RCC 7860 (cell line): ENCODE measurements around the gene NLRP11.

Experiments
- DNase-seq: peaks from one replicate; pipeline ENCODE4 v3.0.0-alpha.2; 2015; ENCODE audit warnings: low spot score
- FAIRE-seq: peaks from 2 replicates; lab custom pipeline; 2012; peaks lifted over from hg19 to GRCh38; lab: Jason Lieb, UNC

NLRP11 gene

DNA sequence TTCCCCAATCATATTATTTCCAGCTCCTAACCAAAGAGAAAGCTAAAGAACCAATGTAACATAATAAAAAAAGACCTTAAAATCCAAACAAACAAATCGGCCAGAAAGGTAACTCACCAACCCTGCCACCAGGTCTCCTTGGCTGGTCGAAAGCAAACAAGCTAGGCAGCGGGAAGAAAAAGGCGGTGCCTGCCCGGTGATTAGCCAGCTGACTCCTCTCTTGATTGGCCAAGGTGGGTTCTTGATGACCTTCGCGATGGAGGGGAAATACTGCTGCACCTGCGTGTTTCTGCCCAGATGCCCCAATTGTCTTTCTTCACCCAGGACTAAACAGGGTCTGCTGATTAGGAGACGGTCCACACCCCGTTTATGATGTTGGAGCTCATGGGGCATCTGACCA lies at the start of gene NLRP11:
Gene NLRP11 (minus strand): TSS at position 154 of the 400 bp plus-strand sequence. CDS start 13,825 bp downstream, outside the sequence.
- DNase-seq (no peak), FAIRE-seq (no peak)

DNA sequence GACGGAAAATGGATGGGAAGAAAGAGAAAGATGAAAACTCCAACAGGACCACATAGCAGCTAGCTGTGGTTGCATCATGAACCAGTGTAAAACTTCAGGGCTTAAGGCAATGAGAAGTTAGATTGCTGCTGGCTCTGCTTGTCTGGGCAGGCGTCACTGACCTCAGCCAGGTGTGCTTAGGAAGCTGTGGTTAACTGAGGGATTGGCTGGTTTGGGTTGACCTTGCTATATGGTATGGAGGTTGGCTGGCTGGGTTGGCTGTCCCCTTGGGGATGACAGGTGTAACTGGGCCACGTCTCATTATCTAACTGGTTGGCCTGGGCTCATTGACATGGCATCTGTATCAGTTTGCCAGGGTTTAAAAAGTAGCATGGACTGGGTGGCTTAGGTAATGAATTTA lies 45.4 kb upstream of the NLRP11 start:
- FAIRE-seq (no peak), DNase-seq (no peak)

DNA sequence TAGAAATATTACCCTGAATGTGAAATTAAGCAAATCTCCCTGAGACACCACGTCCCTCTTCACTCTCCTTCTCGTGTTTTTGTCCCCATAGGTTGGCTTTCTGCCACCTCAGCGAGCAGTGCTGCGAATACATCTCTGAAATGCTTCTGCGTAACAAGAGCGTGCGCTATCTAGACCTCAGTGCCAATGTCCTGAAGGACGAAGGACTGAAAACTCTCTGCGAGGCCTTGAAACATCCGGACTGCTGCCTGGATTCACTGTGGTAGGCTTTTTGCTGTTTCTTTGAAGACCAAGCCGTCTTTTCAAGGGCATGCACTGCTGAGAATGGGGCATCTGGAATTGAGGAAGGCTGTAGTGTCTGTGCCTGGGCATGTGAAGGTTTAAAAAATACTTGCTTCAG lies 38.9 kb upstream of the NLRP11 start:
- FAIRE-seq, result no peak

DNA sequence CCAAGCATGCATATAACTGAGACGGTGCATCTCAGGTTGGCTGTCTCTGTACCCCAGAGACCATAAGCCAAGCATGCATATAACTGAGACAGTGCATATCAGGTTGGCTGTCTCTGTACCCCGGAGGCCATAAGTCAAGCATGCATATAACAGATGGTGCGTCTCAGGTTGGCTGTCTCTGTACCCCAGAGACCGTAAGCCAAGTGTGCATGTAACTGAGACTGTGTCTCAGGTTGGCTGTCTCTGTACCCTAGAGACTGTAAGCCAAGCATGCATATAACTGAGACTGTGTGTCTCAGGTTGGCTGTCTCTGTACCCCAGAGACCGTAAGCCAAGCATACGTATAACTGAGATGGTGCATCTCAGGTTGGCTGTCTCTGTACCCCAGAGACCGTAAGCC lies 35.3 kb upstream of the NLRP11 start:
- FAIRE-seq, result no peak
- DNase-seq, result no peak

More for the DNA sequence above, 38.9 kb upstream of the NLRP11 start:
- no peak for DNase-seq

DNA sequence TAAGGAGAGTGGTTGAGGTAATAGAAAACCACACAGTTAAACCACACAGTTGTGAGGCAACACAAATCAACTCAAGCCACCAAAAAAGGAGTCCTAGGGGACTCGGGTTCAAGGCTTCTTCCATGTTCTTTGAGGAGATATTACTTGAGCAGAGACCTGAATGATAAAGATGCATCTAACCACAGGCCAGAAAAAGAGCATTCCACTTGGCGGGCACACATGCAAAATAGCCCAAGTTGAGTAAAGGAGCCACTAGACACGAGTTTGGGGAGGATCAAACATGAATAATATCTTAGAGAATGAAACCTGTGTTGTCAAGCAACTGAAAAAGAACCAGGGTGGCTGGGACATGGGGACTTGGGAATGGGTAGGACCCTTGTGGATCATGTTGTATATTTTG lies 34.7 kb upstream of the NLRP11 start:
- DNase-seq (no peak), FAIRE-seq (no peak)

DNA sequence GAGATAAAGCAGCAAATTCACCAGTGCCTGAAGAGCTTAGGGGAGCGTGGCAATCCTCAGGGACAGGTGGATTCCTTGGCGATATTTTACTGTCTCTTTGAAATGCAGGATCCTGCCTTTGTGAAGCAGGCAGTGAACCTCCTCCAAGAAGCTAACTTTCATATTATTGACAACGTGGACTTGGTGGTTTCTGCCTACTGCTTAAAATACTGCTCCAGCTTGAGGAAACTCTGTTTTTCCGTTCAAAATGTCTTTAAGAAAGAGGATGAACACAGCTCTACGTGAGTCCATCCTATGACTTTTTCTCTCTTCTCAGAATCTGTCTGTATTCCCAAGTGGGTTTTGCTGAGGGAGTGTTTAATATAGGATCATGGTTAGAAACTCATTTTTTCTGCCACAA lies 27.2 kb upstream of the NLRP11 start:
- DNase-seq, result no peak
- no peak for FAIRE-seq

DNA sequence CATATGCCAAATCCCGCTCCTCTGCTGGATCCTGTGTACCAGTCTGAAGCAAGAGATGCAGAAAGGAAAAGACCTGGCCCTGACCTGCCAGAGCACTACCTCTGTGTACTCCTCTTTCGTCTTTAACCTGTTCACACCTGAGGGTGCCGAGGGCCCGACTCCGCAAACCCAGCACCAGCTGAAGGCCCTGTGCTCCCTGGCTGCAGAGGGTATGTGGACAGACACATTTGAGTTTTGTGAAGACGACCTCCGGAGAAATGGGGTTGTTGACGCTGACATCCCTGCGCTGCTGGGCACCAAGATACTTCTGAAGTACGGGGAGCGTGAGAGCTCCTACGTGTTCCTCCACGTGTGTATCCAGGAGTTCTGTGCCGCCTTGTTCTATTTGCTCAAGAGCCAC lies 26.6 kb upstream of the NLRP11 start:
- FAIRE-seq, result no peak
- no peak for DNase-seq

DNA sequence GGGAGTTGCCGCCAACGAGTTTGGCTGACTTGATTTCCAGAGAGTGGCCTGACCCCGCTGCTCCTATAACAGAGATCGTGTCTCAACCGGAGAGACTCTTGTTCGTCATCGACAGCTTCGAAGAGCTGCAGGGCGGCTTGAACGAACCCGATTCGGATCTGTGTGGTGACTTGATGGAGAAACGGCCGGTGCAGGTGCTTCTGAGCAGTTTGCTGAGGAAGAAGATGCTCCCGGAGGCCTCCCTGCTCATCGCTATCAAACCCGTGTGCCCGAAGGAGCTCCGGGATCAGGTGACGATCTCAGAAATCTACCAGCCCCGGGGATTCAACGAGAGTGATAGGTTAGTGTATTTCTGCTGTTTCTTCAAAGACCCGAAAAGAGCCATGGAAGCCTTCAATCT lies 26.2 kb upstream of the NLRP11 start:
- FAIRE-seq, result no peak
- DNase-seq, result no peak

DNA sequence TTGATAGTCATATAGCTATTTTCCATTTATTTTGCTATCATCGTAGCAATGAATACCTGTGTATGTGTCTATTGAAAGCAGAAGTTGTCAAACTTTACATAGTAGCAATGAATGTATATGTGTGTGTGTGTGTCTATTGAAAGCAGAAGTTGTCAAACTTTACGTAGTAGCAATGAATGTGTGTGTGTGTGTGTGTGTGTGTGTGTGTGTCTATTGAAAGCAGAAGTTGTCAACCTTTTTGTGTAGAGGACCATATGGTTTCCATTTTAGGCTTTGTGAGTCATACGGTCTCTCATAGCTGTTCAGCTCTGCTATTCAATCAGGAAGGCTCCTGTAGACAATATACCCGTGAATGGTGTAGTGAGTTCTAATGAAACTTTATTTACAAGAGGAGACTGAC lies 25.4 kb upstream of the NLRP11 start:
- FAIRE-seq, result no peak
- DNase-seq, result no peak

DNA sequence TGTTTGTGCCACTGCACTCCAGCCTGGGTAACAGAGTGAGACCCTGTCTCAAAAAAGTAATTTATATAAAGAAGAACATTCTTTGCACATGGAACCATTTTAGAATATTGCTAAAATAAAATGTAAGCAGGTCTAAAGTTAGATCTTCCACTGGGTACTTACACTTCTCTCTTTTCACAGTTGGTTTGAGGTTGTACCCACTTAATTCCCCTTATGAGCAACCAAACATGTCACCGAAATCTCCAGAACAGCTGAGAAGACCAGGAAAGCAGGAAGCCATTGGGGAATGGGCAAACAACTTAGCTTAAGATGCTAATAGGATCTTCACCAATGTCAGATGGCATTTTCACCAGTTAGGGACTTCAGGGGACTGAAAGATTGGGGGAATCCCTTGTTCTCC lies 23.4 kb upstream of the NLRP11 start:
- no peak for DNase-seq
- FAIRE-seq, result no peak

DNA sequence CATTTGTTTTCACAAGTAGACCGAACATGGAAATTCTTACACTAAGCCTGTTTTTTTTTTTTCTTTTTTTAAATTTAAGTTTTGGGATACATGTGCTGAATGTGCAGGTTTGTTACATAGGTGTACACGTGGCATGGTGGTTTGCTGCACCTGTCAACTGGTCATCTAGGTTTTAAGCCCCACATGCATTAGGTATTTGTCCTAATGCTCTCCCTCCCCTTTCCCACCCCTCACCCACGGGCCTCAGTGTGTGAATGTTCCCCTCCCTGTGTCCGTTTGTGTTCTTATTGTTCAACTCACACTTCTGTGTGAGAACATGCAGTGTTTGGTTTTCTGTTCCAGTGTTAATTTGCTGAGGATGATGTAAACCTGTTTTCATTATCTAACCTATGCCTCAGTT lies 7.1 kb upstream of the NLRP11 start:
- FAIRE-seq (no peak), DNase-seq (no peak)

DNA sequence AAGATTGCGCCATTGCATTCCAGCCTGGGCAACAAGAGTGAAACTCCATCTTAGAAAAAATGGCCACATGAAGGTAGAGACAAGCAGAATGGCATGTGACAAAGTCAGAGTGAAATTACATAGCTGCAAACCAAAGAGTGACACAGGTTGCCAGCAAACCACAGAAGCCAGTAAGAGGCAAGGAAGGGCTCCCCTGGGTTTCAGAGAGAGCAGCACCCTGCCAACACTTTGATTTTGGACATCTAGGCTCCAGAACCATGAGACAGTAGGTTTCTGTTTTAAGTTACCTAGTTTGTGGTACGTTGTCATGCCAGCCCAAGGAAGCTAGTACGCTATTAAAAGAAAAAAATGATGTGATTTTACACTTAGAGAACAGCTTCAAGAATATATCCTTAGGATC lies 6.5 kb upstream of the NLRP11 start:
- FAIRE-seq, result no peak
- no peak for DNase-seq

DNA sequence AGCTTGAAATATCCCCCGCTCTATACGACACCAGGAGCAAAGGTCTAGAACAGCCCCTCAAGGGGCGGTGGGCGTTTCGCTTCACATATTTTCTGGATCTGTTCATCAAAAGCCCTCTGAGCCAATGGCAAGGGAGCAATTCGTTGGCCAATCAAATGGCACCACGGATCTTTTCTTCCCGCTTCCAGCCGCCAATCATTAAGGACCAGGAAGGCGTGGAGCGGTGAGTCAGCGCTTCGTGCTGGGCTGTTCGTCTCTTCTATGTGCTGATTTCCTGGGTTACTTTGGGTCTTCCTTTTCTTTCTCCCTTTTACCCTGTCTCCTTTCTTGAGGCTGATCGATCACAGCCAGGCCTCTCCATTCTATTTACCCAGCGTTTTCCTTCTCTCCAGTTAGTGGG lies 4.5 kb upstream of the NLRP11 start, which contains the start of gene NLRP4:
Gene NLRP4 (plus strand): TSS at position 201 of the 400 bp plus-strand sequence. CDS start 15,541 bp downstream, outside the sequence.
- no peak for DNase-seq
- no peak for FAIRE-seq

DNA sequence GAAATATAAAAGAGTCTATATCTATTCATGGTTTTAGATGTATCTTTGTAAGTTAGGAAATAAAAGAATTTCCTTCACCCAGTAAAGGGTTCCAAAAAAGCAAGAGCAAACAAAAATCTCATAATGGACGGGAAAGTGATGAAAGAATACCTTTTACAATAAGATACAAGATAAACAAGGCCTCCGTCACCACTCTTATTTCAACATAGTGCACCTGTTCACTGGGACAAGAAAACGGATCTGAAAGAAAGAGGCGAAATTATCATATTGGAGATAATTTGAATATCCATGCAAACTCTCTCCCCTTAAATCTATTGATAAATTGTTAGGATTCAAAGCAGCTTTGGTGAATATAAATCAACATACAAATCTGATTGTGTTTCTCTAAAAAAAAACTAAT lies 877 bp upstream of the NLRP11 start:
- FAIRE-seq (no peak), DNase-seq (no peak)

DNA sequence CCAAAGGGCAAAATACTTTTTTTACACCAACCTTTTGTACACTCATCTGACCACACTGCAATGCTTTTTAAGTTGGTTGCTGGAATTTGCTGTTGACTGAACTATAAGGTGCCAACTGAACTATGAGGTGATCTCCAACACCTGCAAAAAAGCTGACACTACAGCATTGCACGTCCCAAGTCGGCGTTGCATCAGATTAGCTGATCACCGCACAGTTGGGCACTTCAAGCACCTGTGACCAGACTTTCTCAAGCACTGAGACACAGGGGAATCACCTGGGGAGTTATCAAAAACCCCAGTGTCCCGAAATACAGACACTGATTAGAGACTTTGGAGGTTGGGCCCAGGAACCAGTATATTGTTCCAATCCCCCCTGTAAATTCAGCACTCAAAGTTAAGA lies 1.1 kb downstream of the NLRP11 start:
- FAIRE-seq (no peak), DNase-seq (no peak)

DNA sequence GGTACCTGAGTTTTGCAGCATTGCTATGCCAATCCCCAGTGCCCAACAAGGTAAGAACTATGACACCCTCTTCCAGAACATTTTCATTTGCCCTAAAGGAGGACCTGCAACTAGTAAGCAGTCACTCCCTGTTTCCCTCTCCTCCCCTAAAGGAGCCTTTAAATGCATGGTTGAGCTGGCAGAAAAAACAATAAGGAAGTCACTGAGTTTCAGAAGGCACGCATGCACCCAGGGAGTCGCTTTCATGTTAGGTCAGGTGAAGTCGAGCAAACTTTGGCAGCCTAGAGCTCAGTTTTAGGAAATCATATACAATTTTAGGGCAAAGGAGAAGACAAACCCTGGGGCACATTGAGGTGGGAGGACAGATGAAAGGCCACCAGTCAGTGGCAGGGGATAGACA lies 11.8 kb downstream of the NLRP11 start:
- no peak for DNase-seq

DNA sequence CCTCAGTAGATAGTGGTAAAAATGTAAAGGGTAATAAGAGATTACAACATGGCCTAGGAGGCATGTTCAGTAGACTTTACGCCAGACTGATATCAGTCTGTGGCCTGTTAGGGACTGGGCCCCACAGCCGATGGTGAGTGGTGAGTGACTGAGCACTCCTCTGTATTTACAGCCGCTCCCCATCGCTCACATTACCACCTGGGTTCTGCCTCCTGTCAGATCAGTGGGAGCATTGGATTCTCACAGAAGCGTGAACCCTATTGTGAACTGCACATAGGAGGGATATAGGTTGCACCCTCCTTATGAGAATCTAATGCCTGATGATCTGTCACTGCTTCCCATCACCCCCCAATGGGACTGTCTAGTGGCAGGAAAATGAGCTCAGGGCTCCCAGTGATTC lies 17.9 kb downstream of the NLRP11 start:
- FAIRE-seq, result no peak

More for the DNA sequence above, 11.8 kb downstream of the NLRP11 start:
- no peak for FAIRE-seq

DNA sequence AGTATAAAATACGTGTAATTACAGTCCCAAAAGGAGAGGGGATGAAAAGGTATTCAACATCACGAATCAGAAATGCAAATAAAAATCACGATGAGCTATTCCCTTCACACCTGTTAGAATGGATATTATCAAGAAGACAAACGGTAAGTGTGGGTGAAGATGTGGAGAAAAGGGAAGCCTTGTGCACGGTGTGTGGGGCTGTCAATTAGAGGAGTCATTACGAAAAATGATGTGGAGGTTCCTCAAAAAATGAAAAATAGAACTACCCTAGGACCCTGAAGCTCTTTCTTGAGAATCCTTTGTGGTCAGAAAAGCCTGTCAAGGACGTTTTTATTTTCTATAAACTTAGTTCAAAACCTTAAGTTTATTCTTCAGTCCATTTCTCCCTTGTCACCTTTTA lies 19.4 kb downstream of the NLRP11 start:
- FAIRE-seq (no peak), DNase-seq (no peak)

More for the DNA sequence above, 17.9 kb downstream of the NLRP11 start:
- DNase-seq, result no peak

DNA sequence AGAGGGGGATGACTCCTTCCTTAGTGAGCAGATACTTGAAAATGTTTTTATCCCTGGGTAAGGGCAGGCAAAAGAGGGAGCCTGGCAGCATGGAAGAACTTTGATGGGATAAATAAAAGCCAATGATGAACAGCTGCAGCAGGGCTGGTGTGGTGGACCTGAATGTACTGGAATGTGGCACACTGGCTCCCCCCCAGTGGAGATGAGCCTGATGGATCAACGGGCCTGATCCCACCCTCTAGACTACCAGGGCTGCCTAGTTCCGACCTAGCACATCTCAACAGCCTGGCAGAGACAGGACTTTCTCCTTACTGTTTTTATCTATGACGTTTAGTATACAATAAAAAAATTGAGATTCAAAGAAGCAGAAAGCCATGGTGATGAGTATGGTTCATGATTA lies 20.5 kb downstream of the NLRP11 start:
- DNase-seq, result no peak
- FAIRE-seq, result no peak

DNA sequence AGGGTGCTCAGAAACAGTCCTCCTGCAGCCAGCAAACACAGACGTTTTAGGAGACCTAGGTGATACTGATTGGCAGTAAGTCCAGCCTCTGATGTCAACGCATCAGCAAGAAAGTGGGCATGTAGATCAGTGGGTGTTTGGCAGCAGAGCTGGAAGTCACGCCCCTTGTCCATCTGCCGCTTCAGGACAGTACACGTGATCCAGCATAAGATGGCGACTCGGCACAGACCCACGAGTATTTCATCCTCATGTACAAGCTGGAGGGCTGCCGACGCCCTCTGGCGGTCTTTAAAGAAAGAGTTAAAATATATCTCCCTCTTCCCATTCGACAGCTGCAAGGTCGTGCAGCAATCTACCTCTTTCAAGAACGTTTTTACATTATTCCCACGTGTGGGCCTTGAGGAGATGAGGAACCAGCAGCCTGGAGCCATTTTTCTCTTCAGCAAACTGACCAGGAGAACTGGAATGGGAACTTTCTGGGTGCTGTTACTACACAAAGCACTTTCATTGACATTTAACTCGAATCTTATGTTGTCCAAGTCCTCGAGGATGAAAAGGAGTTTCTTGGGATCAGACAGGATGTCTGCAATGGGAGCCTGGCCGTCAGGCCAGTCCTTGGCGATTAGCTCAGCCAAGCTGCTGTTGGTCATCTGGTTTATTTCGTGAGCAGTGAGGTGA lies 22.3 kb downstream of the NLRP11 start:
- FAIRE-seq (no peak), DNase-seq (peak; percentile 40)

DNA sequence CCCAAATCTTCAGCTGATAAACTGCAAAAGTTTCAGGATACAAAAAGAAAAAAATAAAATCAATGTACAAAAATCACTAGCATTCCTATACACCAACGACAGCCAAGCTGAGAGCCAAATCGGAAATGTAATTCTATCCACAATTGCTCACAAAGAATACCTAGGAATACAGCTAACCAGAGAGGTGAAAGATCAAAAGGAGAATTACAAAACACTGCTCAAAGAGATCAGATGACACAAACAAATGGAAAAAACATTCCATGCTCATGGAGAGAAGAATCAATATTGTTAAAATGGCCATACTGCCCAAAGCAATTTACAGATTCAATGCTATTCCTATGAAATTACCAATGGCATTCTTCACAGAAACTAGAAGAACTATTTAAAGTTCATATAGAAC lies 29.5 kb downstream of the NLRP11 start:
- FAIRE-seq (no peak), DNase-seq (no peak)

DNA sequence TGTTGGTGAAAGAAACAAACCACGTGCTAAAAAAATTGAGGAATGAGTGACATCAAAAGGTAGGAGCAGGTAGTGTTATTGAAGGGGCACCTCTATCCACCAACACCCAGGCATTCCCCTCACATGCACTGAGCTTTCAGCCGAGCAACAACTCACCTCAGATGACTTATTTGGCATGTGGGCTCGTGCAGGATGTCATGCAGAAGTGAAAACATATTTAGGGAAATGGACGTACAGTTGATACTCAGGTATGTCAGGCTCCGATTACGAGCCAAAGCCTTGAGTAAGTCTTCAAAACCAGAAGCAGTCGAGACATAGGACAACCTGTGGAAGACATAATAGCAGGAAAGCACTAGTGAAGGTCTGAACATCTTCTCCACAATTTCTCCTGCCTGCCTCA lies 30.4 kb downstream of the NLRP11 start:
- DNase-seq (no peak), FAIRE-seq (no peak)

DNA sequence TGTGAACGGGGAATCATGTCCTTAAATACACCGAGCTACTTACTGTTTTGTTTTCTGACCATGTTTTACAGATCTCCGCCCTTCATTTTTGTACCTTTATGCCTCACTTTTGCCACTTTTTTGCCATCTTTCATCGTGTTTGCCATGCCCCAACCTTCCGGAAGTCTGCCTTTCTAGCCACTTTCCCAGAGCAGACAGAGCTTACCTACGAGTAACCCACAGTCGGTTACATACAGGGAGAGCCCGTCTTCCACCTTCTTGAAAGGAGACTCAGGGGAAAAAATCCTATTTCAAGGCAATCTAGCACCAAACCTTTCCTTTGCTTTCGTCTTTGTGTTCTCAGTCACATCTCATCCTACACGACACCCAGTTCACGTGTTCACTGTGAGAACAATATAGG lies 36.8 kb downstream of the NLRP11 start:
- FAIRE-seq, result no peak

More for the DNA sequence above, 36.8 kb downstream of the NLRP11 start:
- DNase-seq, result no peak
